H7 (cell line): Measurements from ENCODE around the gene FAM114A1. TPM values are rescaled to one million over a fixed set of nuclear protein-coding genes. Genes with fewer than 3 reads are reported as not detected.
A peak's percentile ranks its signal among the peaks of the same experiment; 100 is the strongest.

Source experiments
- DNase-seq: peaks from one replicate; pipeline ENCODE4 v3.0.0; 2012
- H3K27me3 ChIP-seq: 2 replicates; pipeline ENCODE4 v1.6.0; 2011; ENCODE audit warnings: mild to moderate bottlenecking, low read length; ENCODE audit not compliant: control insufficient read depth, insufficient read depth
- H3K36me3 ChIP-seq: replicated peaks from 2 replicates; pipeline ENCODE4 v1.5.1; 2011; ENCODE audit warnings: low read length; ENCODE audit not compliant: control insufficient read depth, insufficient read depth
- H3K4me3 ChIP-seq: 2 replicates; pipeline ENCODE4 v1.5.1; 2011; ENCODE audit warnings: low read depth, mild to moderate bottlenecking, control low read depth, low read length, moderate library complexity; ENCODE audit not compliant: insufficient read depth
- total RNA-seq: library from RNA; depleted of rRNA; stranded (reverse); fragments of >200 nt; shearing (Covaris generic); gene quantifications from 2 replicates; pipeline ENCODE4 v1.2.3, GENCODE V29; 2014; rRNA removed

FAM114A1 gene
- total RNA-seq: 14.5 and 22.7 TPM in 2 replicates

DNA sequence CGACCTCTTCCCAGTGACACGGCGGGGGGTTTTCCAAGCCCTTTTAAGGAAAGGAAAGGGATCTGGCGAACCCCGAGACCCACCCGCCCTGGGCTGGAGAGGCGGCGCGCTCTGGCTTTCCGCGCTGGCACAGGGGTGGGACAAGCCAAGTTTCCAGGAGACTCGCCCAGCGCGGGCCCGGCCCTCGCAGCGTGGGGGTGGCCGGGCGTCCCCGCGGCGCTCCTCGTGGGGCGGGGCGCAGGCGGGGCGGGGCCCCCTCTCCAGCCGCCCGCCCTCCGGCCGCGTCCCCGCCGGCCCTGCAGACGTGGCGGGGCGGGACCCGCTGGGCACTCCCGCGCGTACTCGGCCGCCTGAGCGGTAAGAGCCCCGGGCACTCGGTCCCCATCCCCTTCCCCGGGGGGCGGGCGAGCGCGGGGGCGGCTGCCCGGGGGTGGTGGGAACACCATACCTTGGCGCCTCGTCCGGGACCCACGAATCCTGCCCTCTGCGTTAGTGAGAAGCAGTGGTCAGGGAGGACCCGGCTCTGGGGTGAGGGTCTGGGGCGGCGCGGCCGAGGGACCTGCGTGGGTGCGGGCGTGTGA is at the start of gene FAM114A1:
FAM114A1 (plus strand) TSS at position 329 of the 581 bp plus-strand sequence. CDS start 10,273 bp downstream, outside the sequence.
- Histone ChIP-seq H3K27me3 (peaks cover 4% of the 10 kb centered on the region; the same call in 1 of the 2 replicates), H3K36me3 (peaks cover 4% of the 10 kb centered on the region; the same call in 1 of the 2 replicates), H3K4me3 (peak within 1 kb of the TSS; percentile 72)
- peak; percentile 92 for DNase-seq

DNA sequence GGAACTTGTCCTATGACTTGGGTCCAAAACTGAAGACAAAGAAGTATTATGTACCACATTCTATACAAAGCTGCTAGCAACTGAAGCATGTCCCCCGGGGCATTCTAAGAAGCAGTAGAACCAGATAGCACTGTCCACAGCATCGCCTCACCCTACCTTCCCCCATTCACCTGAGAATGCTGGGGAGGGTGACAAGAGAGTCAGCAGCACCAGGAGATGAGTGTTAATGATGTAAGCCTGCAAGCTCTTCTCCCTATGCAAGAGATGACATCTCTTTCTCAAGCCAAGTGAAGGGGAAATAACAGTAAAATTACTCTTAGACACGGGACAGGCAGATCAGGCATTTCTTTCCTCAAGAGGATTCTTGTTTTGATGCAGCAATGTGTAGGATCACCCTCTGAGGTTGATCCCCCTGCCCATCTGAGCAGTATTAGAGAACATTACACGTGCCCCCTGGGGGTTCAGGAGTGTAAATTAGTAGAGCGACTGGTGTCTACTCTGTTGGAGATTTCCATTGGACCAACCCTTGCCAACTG is 49.1 kb upstream of the FAM114A1 start:
- DNase-seq: no peak
- Histone ChIP-seq H3K27me3 (no peaks in the 10 kb centered on the region), H3K4me3 (no peak overlapping the region), H3K36me3 (no peaks in the 10 kb centered on the region)

DNA sequence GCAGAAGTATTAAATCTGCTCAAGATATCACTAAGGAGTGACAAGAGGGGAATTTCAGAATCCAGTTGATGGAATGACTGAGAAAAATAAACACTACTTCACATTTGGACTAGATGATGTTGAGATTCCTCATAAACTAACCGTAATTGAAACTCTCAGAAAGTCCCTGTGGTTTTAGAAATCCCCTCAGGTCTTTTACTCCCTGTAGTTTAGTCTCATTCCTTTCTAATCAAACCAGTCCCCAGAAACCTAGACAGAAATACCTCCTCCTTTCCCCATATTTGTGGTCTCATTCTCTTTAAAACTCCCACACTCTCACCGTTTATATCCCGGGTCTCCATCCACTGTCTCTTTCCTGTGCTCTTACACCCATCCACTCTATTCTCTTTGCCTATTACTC is 48.0 kb upstream of the FAM114A1 start:
- no peaks in the 10 kb centered on the region for H3K36me3 ChIP-seq
- H3K4me3 ChIP-seq: no peak overlapping the region
- no peaks in the 10 kb centered on the region for H3K27me3 ChIP-seq
- no peak for DNase-seq

DNA sequence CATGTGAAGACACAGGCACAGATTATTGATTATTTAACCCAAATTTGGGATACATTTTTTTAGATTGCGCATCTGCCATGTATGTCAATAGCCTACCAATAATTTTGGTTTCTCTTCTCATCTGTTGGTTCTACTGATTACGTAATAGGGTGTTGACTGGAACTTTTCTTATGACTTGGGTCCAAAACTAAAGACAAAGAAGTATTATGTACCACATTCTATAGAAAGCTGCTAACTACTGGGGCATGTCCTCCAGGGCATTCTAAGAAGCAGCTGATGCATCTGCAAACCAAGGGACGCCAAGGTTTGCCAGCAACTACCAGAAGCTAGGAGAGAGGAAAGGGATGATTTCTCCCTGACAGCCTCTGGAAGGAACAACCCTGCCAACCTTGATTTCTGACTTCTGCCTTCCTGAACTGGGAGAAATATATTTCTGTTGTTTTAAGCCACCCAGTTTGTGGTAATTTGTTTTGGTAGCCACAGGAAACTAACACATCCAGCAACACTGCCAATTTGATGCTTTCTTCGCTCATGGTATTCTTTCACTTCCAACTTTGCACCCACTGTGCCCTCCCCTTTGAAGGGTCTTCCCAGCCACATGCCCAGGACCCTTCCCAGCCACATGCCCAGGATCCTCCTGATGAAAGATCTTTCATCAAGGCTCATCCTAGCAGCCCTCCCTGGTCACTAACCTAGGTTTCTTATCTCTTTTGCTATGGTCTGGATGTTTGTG is 47.1 kb upstream of the FAM114A1 start:
- Histone ChIP-seq H3K36me3 (no peaks in the 10 kb centered on the region), H3K4me3 (no peak overlapping the region), H3K27me3 (no peaks in the 10 kb centered on the region)
- DNase-seq: no peak

DNA sequence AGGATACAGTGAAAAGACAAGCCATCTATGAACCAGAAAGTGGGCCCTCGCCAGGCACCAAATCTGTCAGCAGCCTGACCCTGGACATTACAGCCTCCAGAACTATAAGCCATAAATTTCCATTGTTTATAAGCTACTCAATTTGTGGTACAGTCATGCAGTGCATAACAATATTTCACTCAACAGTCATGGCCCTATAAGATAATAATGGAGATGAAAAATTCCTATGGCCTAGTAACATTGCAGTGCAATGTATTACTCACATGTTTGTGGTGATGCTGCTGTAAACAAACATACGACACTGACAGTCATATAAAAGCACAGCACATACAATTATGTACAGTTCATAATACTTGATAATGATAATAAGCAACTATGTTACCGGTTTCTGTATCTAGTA is 45.9 kb upstream of the FAM114A1 start:
- H3K27me3 ChIP-seq: no peaks in the 10 kb centered on the region
- H3K4me3 ChIP-seq: no peak overlapping the region
- DNase-seq: no peak
- no peaks in the 10 kb centered on the region for H3K36me3 ChIP-seq

DNA sequence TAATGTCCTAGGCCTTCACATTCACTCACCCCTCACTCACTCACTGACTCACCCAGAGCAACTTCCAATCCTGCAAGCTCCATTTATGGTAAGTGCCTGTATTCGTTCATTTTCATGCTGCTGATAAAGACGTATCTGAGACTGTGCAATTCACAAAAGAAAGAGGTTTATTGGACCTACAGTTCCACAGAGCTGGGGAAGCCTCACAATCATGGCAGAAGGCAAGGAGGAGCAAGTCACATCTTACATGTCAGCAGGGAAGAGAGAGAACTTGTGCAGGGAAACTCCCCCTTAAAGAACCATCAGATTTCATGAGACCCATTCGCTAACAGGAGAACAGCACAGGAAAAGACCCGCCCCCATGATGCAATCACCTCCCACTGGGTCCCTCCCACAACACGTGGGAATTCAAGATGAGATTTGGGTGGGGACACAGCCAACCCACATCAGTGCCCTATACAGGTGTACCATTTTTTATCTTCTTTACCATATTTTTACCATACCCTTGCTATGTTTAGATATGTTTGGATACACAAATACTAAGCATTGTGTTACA is 44.8 kb upstream of the FAM114A1 start:
- Histone ChIP-seq H3K27me3 (no peaks in the 10 kb centered on the region), H3K4me3 (no peak overlapping the region), H3K36me3 (no peaks in the 10 kb centered on the region)
- no peak for DNase-seq

DNA sequence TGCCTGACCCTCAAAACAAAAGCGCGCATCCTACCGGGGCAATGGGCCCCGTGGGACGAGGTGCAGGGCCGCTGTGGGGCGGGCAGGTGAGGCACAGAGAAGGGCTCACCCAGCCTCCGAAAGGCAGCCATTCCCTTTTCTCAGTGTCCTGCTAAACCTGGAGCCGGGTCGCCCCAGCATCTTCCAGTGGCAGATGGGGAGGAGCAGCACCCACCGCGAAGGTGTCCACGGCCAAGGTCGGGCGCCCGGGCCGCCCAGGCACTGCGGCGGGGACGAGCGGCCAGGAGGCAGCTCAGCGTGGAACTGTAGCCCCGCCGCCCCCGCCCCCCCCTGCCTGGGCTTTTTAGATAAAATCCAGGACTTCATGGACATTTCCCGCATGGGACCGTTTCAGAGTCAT is 43.8 kb upstream of the FAM114A1 start:
- Histone ChIP-seq H3K4me3 (no peak overlapping the region), H3K36me3 (no peaks in the 10 kb centered on the region), H3K27me3 (no peaks in the 10 kb centered on the region)
- DNase-seq: no peak

DNA sequence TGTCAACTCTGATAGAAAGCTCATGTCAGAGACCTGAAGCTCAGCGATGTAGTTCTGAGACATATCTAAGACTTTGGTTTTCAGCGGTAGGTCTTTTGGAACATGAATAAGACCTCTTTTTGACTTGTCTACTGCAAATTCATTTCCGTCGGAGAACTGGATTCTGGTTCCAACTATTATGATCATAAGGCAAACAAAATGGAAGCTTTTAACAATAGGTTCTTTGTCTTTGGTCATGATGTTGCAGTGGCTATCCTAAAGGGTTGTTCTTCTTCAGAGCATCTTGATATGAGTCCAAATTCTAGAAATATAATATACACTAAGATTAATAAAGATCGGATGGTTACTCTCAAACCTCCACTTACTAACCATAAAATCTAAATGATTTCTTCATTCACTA is 38.4 kb upstream of the FAM114A1 start:
- Histone ChIP-seq H3K36me3 (no peaks in the 10 kb centered on the region), H3K27me3 (no peaks in the 10 kb centered on the region), H3K4me3 (no peak overlapping the region)
- no peak for DNase-seq

DNA sequence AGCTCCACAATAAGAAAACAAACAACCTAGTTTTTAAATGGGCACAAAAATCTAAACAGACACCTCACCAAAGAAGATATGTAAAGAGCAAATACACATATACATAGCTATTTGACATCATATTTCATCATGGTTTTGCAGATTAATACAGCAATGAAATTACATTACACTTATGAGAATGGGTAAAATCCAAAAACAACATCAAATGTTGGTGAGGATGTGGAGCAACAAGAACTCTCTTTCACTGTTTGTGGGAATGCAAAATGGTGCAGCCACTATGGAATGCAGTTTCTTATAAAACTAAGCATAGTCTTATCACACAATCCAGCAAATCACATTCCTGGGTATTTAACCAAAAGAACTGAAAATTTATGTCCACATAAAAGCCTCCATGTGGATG is 36.0 kb upstream of the FAM114A1 start:
- H3K4me3 ChIP-seq: no peak overlapping the region
- H3K27me3 ChIP-seq: no peaks in the 10 kb centered on the region
- no peak for DNase-seq
- no peaks in the 10 kb centered on the region for H3K36me3 ChIP-seq

DNA sequence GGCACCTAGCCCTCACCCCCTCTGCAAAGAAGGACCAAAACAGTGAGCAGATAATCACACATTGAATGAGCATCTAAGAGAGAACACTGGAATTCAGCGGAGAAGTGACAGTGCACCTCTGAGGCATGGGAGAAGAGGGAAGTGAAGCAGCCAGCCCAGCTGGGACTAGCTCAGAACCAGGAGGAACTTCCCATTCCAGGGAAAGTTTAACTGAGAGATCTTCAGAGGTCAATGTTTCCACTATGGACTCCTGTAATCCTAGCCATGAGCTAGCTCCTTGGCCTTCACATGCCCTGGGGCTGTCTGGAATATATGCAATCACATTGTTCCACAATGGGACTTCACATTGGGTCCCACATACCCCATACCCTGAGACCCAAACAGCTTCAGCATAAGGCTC is 35.4 kb upstream of the FAM114A1 start:
- no peak overlapping the region for H3K4me3 ChIP-seq
- no peak for DNase-seq
- no peaks in the 10 kb centered on the region for H3K36me3 ChIP-seq
- no peaks in the 10 kb centered on the region for H3K27me3 ChIP-seq

DNA sequence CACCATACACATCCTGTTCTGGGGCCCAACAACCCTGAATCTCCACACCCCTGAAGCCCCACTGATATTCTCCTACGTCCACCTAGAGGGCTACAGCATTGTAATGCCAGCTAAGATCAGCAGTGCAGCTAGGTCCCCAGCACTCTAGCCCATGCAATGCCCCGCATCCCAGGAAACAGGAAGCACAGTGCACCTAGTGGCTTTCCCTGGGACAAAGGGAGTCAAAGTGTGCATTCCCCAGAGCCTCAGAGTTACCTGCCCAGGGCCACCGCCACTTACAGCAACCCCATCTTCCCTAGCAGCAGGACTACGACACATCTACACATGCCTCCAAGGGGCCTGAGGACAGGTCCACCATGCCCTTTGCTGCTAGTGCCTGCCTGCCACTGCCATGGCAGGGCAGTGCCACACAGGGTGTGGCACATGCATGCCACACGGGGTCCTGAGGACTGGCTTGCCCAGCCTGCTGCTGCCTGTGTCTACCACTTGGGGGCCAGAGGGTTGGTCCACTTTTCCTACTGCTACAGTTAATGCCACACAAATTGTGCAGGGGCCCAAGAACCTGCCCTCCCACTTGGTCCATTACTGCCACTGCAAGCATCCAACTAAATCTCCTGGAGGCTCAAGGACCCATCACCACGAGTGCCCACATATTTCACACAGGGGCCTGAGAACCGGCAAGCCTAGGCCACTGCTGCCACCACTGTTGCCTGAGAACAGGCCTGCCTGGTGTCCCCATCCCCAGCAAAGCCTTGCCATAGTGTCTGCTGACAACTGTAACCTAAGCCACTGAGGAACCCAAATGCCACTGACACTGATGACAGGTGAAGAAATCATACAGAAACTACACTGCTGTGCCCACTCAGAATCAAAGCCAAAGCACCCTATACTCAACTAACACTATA is 34.7 kb upstream of the FAM114A1 start:
- Histone ChIP-seq H3K4me3 (no peak overlapping the region), H3K27me3 (no peaks in the 10 kb centered on the region), H3K36me3 (no peaks in the 10 kb centered on the region)
- peak; percentile 28 for DNase-seq

DNA sequence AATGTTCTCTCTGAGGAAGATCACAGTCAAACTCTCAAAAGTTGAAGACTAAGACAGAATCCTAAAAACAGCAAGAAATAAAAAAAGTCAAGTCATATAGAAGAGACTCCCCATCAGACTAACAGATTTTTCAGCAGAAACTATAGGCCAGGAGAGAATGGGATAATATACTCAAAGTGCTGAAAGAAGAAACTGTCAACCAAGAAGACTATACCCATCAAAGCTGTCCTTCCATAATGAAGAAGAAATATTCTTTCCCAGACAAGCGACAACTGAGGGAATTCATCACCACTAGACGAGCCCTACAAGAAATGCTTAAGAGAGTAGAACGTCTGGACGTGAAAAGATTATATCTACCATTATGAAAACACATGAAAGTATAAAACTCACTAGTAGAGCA is 33.0 kb upstream of the FAM114A1 start:
- Histone ChIP-seq H3K4me3 (no peak overlapping the region), H3K36me3 (no peaks in the 10 kb centered on the region), H3K27me3 (no peaks in the 10 kb centered on the region)
- no peak for DNase-seq

DNA sequence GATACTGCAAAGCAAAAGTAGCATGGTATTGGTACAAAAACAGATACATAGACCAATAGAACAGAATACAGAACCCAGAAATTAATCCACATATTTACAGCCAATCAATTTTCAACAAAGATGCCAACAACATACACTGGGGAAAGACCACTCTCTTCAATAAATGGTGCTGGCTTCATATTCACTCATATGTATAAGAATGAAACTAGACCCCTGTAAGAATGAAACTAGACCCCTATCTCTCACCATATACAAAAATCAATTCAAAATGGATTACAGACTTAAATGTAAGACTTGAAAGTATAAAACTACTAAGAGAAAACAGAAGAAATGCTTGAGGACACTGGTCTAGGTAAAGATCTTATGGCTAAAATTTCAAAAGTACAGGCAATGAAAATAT is 30.3 kb upstream of the FAM114A1 start:
- no peaks in the 10 kb centered on the region for H3K36me3 ChIP-seq
- no peak overlapping the region for H3K4me3 ChIP-seq
- H3K27me3 ChIP-seq: no peaks in the 10 kb centered on the region
- no peak for DNase-seq

DNA sequence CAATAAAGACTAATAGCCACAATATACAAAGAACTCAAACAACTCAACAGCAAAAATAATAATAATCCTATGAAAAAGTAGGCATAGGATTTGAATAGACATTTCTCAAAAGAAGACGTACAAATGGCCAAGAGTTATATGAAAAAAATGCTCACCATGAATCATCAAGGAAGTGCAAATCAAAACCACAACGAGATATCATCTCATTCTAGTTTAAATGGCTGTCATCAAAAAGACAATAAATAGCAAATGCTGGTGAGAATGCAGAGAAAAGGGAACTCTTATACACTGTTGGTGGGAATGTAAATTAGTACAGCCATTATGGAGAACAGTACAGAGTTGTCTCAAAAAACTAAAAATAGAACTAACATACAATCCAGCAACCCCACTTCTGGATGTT is 29.8 kb upstream of the FAM114A1 start:
- no peak for DNase-seq
- H3K4me3 ChIP-seq: no peak overlapping the region
- H3K27me3 ChIP-seq: no peaks in the 10 kb centered on the region
- H3K36me3 ChIP-seq: no peaks in the 10 kb centered on the region
